Measurements from ENCODE around the gene BUD13.

BUD13 gene

GRCh38 chr11:116718955-116719501 lies 53.8 kb downstream of the BUD13 start:
- DNase-seq (ENCODE audit: low read depth, low spot score), result no peak

GRCh38 chr11:116716621-116717020 lies 56.2 kb downstream of the BUD13 start:
- DNase-seq (ENCODE audit: low read depth, low spot score), result no peak

GRCh38 chr11:116715383-116715782 lies 57.4 kb downstream of the BUD13 start:
- no peak for DNase-seq (ENCODE audit: low read depth, low spot score)

GRCh38 chr11:116714902-116715301 lies 57.9 kb downstream of the BUD13 start:
- no peak for DNase-seq (ENCODE audit: low read depth, low spot score)

GRCh38 chr11:116712428-116712827 lies 60.4 kb downstream of the BUD13 start:
- no peak for DNase-seq (ENCODE audit: low read depth, low spot score)

GRCh38 chr11:116710762-116711161 lies 62.0 kb downstream of the BUD13 start:
- no peak for DNase-seq (ENCODE audit: low read depth, low spot score)

- DNase-seq (ENCODE audit: low read depth, low spot score), result no peak
Observed at GRCh38 chr11:116710001-116710674, 62.6 kb downstream of the BUD13 start.

GRCh38 chr11:116707746-116708145 lies 65.0 kb downstream of the BUD13 start:
- no peak for DNase-seq (ENCODE audit: low read depth, low spot score)

GRCh38 chr11:116707161-116707629 lies 65.6 kb downstream of the BUD13 start:
- no peak for DNase-seq (ENCODE audit: low read depth, low spot score)

- DNase-seq (ENCODE audit: low read depth, low spot score), result no peak
Observed at GRCh38 chr11:116703421-116703820, 69.4 kb downstream of the BUD13 start.

GRCh38 chr11:116702772-116703385 lies 69.9 kb downstream of the BUD13 start:
- no peak for DNase-seq (ENCODE audit: low read depth, low spot score)

- DNase-seq (ENCODE audit: low read depth, low spot score), result no peak
Observed at GRCh38 chr11:116701876-116702275, 70.9 kb downstream of the BUD13 start.

- DNase-seq (ENCODE audit: low read depth, low spot score), result no peak
Observed at GRCh38 chr11:116701297-116701801, 71.4 kb downstream of the BUD13 start.

- DNase-seq (ENCODE audit: low read depth, low spot score), result no peak
Observed at GRCh38 chr11:116700586-116701220, 72.1 kb downstream of the BUD13 start.
